Neural cell (in vitro differentiated cells): ENCODE results near the gene IL31RA. TPM values are rescaled to one million over a fixed set of nuclear protein-coding genes. Genes with fewer than 3 reads are reported as not detected.
"Not testable (repeated sequence)": the region's sequence is repeated elsewhere in the genome, so short reads cannot be mapped to it uniquely, and the experiment has no call there.

Experiments used
- H2AFZ ChIP-seq: fragments of 200-600, 300-800 bp; sonication (generic), shearing (Covaris generic); 2 replicates; pipeline ENCODE4 v1.6.0; 2014; ENCODE audit warnings: low read depth, mild to moderate bottlenecking, antibody characterized with exemption, low read length, moderate library complexity
- H3F3A ChIP-seq: fragments of 200-600 bp; shearing (Covaris generic); 2 replicates; pipeline ENCODE4 v1.6.1; 2016; ENCODE audit warnings: mild to moderate bottlenecking, moderate library complexity, mixed read lengths, antibody characterized with exemption, low read length; ENCODE audit not compliant: insufficient read depth, poor library complexity, severe bottlenecking
- H3K27ac ChIP-seq: fragments of 200-600, 300-800 bp; sonication (generic), shearing (Covaris generic); 2 replicates; pipeline ENCODE4 v1.5.1; 2014; ENCODE audit warnings: mild to moderate bottlenecking, low read length, moderate library complexity
- H3K27me3 ChIP-seq: fragments of 300-800, 200-600 bp; sonication (generic), shearing (Covaris generic); 2 replicates; pipeline ENCODE4 v1.6.0; 2014; ENCODE audit warnings: mild to moderate bottlenecking, low read depth, low read length, moderate library complexity; ENCODE audit not compliant: insufficient read depth
- H3K36me3 ChIP-seq: fragments of 300-800, 200-600 bp; sonication (generic), shearing (Covaris generic); 2 replicates; pipeline ENCODE4 v1.5.1; 2014; ENCODE audit warnings: mild to moderate bottlenecking, antibody characterized with exemption, low read length, moderate library complexity; ENCODE audit not compliant: insufficient read depth
- H3K4me2 ChIP-seq: fragments of 300-800, 200-600 bp; sonication (generic), shearing (Covaris generic); 2 replicates; pipeline ENCODE4 v1.6.0; 2014; ENCODE audit warnings: mild to moderate bottlenecking, low read length
- H3K4me3 ChIP-seq: fragments of 300-800, 200-600 bp; sonication (generic), shearing (Covaris generic); 2 replicates; pipeline ENCODE4 v1.5.1; 2014; ENCODE audit warnings: mild to moderate bottlenecking, low read length, moderate library complexity
- H3K79me2 ChIP-seq: fragments of 200-600 bp; shearing (Covaris generic); replicated peaks from 2 replicates; pipeline ENCODE4 v1.6.0; 2014; ENCODE audit warnings: mild to moderate bottlenecking, low read length, moderate library complexity; ENCODE audit not compliant: insufficient read depth
- H3K9ac ChIP-seq: fragments of 300-800, 200-600 bp; sonication (generic), shearing (Covaris generic); 2 replicates; pipeline ENCODE4 v1.6.1; 2016; ENCODE audit warnings: mild to moderate bottlenecking, low read length, mixed read lengths
- H3K9me2 ChIP-seq: fragments of 200-600 bp; shearing (Covaris generic); 2 replicates; pipeline ENCODE4 v1.6.1; 2016; ENCODE audit warnings: mild to moderate bottlenecking, low read length, mixed read lengths; ENCODE audit not compliant: insufficient read depth
- H3K9me3 ChIP-seq: fragments of 200-600, 300-800 bp; sonication (generic), shearing (Covaris generic); 2 replicates; pipeline ENCODE4 v1.6.1; 2016; ENCODE audit warnings: mild to moderate bottlenecking, mixed run types, low read length, moderate library complexity, mixed read lengths
- H4K20me1 ChIP-seq: fragments of 200-600 bp; shearing (Covaris generic); 2 replicates; pipeline ENCODE4 v1.6.1; 2016; ENCODE audit warnings: mild to moderate bottlenecking, mixed run types; ENCODE audit not compliant: insufficient read depth
- CTCF ChIP-seq: fragments of 450-650 bp; IDR thresholded peaks from 2 replicates; pipeline ENCODE4 v1.5.1; 2014; ENCODE audit warnings: antibody characterized with exemption, mild to moderate bottlenecking, moderate library complexity; ENCODE audit not compliant: poor library complexity, severe bottlenecking
- EP300 ChIP-seq: fragments of 450-650 bp; conservative IDR thresholded peaks from 2 replicates; pipeline ENCODE4 v1.6.1; 2014; ENCODE audit warnings: antibody characterized with exemption, mild to moderate bottlenecking, moderate library complexity; ENCODE audit not compliant: poor library complexity, severe bottlenecking
- EZH2 ChIP-seq: fragments of 200-600, 300-800 bp; shearing (Covaris generic), sonication (generic); IDR thresholded peaks from 2 replicates; pipeline ENCODE4 v1.6.1; 2014; ENCODE audit warnings: antibody characterized with exemption, low read length, borderline replicate concordance, mild to moderate bottlenecking; ENCODE audit not compliant: insufficient read depth, poor library complexity, severe bottlenecking
- MXI1 ChIP-seq: fragments of 450-650 bp; conservative IDR thresholded peaks from 2 replicates; pipeline ENCODE4 v1.6.1; 2014; ENCODE audit warnings: antibody characterized with exemption, mild to moderate bottlenecking; ENCODE audit not compliant: poor library complexity, severe bottlenecking
- POLR2AphosphoS5 ChIP-seq: IDR thresholded peaks from 2 replicates; pipeline ENCODE4 v1.6.1; 2012
- RAD21 ChIP-seq: fragments of 450-650 bp; conservative IDR thresholded peaks from 2 replicates; pipeline ENCODE4 v1.6.1; 2014; ENCODE audit warnings: antibody characterized with exemption, mild to moderate bottlenecking, moderate library complexity
- REST ChIP-seq: IDR thresholded peaks from 2 replicates; pipeline ENCODE4 v1.6.1; 2012; ENCODE audit warnings: borderline replicate concordance
- SMC3 ChIP-seq: fragments of 450-650 bp; conservative IDR thresholded peaks from 2 replicates; pipeline ENCODE4 v1.6.1; 2014; ENCODE audit warnings: antibody characterized with exemption, mild to moderate bottlenecking, moderate library complexity; ENCODE audit not compliant: poor library complexity
- TAF1 ChIP-seq: IDR thresholded peaks from 2 replicates; pipeline ENCODE4 v1.6.1; 2012; ENCODE audit warnings: low read depth
- polyA minus RNA-seq: library from RNA; depleted of rRNA, polyadenylated mRNA; stranded (reverse); fragments of >200 nt; gene quantifications from 2 replicates; pipeline ENCODE4 v1.2.3, GENCODE V29; 2014
- polyA plus RNA-seq: library from polyadenylated mRNA; depleted of rRNA; stranded (reverse); fragments of >200 nt; gene quantifications from 2 replicates; pipeline ENCODE4 v1.2.3, GENCODE V29; 2014

IL31RA gene
- polyA plus RNA-seq: not detected in 2 replicates
- polyA minus RNA-seq: not detected in 2 replicates

GRCh38 chr5:55850839-55851674, at the start of gene IL31RA:
TSS of gene IL31RA (plus strand) at chr5:55851357. CDS start at chr5:55851571, 214 bp downstream.
- Histone ChIP-seq H3K4me3 (no peak within 1 kb of the TSS), H3K9me2 (no peaks in the 10 kb centered on the region), H3K27ac (no peak within 1 kb of the TSS), H3K27me3 (no peaks in the 10 kb centered on the region), H3K36me3 (no peaks in the 10 kb centered on the region), H3K9ac (no peak within 1 kb of the TSS), H2AFZ (no peak within 1 kb of the TSS), H3K4me2 (no peak within 1 kb of the TSS), H3K9me3 (no peaks in the 10 kb centered on the region), H3K79me2 (no peaks in the 10 kb centered on the region), H3F3A (no peaks in the 10 kb centered on the region), H4K20me1 (no peaks in the 10 kb centered on the region)
- no peak for TF ChIP-seq POLR2AphosphoS5
- no peak for TF ChIP-seq MXI1
- no peak for TF ChIP-seq REST
- no peak for TF ChIP-seq TAF1
- no peak for TF ChIP-seq CTCF
- no peak for TF ChIP-seq EZH2
- no peak for TF ChIP-seq SMC3
- no peak for TF ChIP-seq EP300
- no peak for TF ChIP-seq RAD21

GRCh38 chr5:55808814-55809213, 42.3 kb upstream of the IL31RA start:
- H2AFZ ChIP-seq, H3K27me3 ChIP-seq: not testable (repeated sequence)

GRCh38 chr5:55815939-55816338, 35.2 kb upstream of the IL31RA start:
- H3F3A ChIP-seq, H3K79me2 ChIP-seq, H3K36me3 ChIP-seq, H3K4me2 ChIP-seq, H3K4me3 ChIP-seq, H2AFZ ChIP-seq, H3K9me3 ChIP-seq, H3K9ac ChIP-seq, H3K9me2 ChIP-seq, H3K27ac ChIP-seq, H4K20me1 ChIP-seq, H3K27me3 ChIP-seq: not testable (repeated sequence)

More at GRCh38 chr5:55808814-55809213, 42.3 kb upstream of the IL31RA start:
- H3K9ac ChIP-seq, H3K9me2 ChIP-seq, H3F3A ChIP-seq, H3K9me3 ChIP-seq, H3K4me3 ChIP-seq, H4K20me1 ChIP-seq, H3K4me2 ChIP-seq, H3K79me2 ChIP-seq, H3K27ac ChIP-seq, H3K36me3 ChIP-seq: not testable (repeated sequence)
